OCI-LY1 (cell line): ENCODE measurements around the gene PDE4D.

Experiments used
- H2AFZ ChIP-seq: fragments of 200-600 bp; sonication (generic), shearing (Covaris generic); 2 replicates; pipeline ENCODE4 v1.6.0; 2014; ENCODE audit warnings: antibody characterized with exemption, mild to moderate bottlenecking, low read length
- H3F3A ChIP-seq: fragments of 200-600 bp; sonication (generic), shearing (Covaris generic); 2 replicates; pipeline ENCODE4 v1.6.0; 2014; ENCODE audit warnings: mild to moderate bottlenecking, antibody characterized with exemption, low read length, moderate library complexity; ENCODE audit not compliant: insufficient read depth
- H3K27ac ChIP-seq: fragments of 200-600 bp; sonication (generic); 2 replicates; pipeline ENCODE4 v1.5.1; 2014; ENCODE audit warnings: low read length, mixed run types, mild to moderate bottlenecking, low read depth; ENCODE audit not compliant: poor library complexity, severe bottlenecking
- H3K27me3 ChIP-seq: fragments of 200-600 bp; sonication (generic); 2 replicates; pipeline ENCODE4 v1.6.0; 2014; ENCODE audit warnings: antibody characterized with exemption, mild to moderate bottlenecking, low read length, moderate library complexity; ENCODE audit not compliant: insufficient read depth
- H3K36me3 ChIP-seq: fragments of 200-600 bp; sonication (generic); 2 replicates; pipeline ENCODE4 v1.6.1; 2014; ENCODE audit warnings: mild to moderate bottlenecking, antibody characterized with exemption, low read length, moderate library complexity, mixed read lengths; ENCODE audit not compliant: insufficient read depth
- H3K4me1 ChIP-seq: fragments of 200-600 bp; sonication (generic); 2 replicates; pipeline ENCODE4 v1.5.1; 2014; ENCODE audit warnings: mild to moderate bottlenecking, low read length, moderate library complexity; ENCODE audit not compliant: insufficient read depth, severe bottlenecking
- H3K4me2 ChIP-seq: fragments of 200-600 bp; sonication (generic), shearing (Covaris generic); 2 replicates; pipeline ENCODE4 v1.6.1; 2014; ENCODE audit warnings: low read length
- H3K4me3 ChIP-seq: fragments of 200-600 bp; sonication (generic); 2 replicates; pipeline ENCODE4 v1.5.1; 2014; ENCODE audit warnings: low read length, low read depth, mild to moderate bottlenecking, mixed read lengths; ENCODE audit not compliant: poor library complexity, severe bottlenecking
- H3K79me2 ChIP-seq: fragments of 200-600 bp; shearing (Covaris generic); 2 replicates; pipeline ENCODE4 v1.6.1; 2016; ENCODE audit warnings: mixed run types, low read length, mixed read lengths; ENCODE audit not compliant: insufficient read depth
- H3K9ac ChIP-seq: fragments of 200-600 bp; sonication (generic), shearing (Covaris generic); 2 replicates; pipeline ENCODE4 v1.6.1; 2014; ENCODE audit warnings: mild to moderate bottlenecking, low read length, mixed read lengths
- H3K9me2 ChIP-seq: fragments of 200-600 bp; sonication (generic), shearing (Covaris generic); 2 replicates; pipeline ENCODE4 v1.6.1; 2014; ENCODE audit warnings: low read depth, mild to moderate bottlenecking, low read length, mixed read lengths
- H3K9me3 ChIP-seq: fragments of 200-600 bp; shearing (Covaris generic); 2 replicates; pipeline ENCODE4 v1.6.1; 2014; ENCODE audit warnings: low read length, mixed read lengths
- H4K20me1 ChIP-seq: fragments of 200-600 bp; sonication (generic), shearing (Covaris generic); 2 replicates; pipeline ENCODE4 v1.6.0; 2016; ENCODE audit warnings: mild to moderate bottlenecking, low read length; ENCODE audit not compliant: insufficient read depth
- EZH2 ChIP-seq: fragments of 200-600 bp; sonication (generic), shearing (Covaris generic); IDR thresholded peaks from 2 replicates; pipeline ENCODE4 v1.8.0; 2017; ENCODE audit warnings: borderline replicate concordance, mixed run types, mild to moderate bottlenecking, antibody characterized with exemption, low read length, moderate library complexity, mixed read lengths
- TF ChIP-seq, protein P1 (sequence below): fragments of 200-600 bp; sonication (generic), shearing (Covaris generic); IDR thresholded peaks from 2 replicates; pipeline ENCODE4 v1.5.1; 2017; ENCODE audit warnings: mild to moderate bottlenecking, antibody characterized with exemption, low read length, moderate library complexity, mixed read lengths

PDE4D gene

DNA sequence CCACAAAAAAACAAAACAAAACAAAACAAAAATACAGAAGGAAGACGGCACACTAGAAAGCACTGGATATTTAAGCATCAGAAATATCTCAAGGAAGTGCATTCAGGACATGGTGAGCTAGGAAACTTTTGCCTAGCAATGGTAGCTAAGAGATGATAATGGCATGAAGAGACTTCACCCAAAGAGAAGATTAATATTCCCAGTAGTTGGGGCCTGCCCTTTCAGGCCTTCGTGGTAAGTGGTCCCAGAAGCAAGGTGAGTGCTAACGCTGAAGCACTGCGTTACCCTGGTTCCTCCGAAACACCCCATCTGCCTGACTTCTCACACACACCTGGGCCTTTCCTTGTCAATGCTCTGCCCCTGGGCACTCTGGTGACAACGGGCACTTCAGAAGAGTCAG lies 725.5 kb downstream of the PDE4D start:
- no peak for TF ChIP-seq EZH2
- TF ChIP-seq, protein P1, sequence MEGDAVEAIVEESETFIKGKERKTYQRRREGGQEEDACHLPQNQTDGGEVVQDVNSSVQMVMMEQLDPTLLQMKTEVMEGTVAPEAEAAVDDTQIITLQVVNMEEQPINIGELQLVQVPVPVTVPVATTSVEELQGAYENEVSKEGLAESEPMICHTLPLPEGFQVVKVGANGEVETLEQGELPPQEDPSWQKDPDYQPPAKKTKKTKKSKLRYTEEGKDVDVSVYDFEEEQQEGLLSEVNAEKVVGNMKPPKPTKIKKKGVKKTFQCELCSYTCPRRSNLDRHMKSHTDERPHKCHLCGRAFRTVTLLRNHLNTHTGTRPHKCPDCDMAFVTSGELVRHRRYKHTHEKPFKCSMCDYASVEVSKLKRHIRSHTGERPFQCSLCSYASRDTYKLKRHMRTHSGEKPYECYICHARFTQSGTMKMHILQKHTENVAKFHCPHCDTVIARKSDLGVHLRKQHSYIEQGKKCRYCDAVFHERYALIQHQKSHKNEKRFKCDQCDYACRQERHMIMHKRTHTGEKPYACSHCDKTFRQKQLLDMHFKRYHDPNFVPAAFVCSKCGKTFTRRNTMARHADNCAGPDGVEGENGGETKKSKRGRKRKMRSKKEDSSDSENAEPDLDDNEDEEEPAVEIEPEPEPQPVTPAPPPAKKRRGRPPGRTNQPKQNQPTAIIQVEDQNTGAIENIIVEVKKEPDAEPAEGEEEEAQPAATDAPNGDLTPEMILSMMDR: no peak
- Histone ChIP-seq H4K20me1 (no peaks in the 10 kb centered on the region), H3K27ac (no peak overlapping the region), H3F3A (no peaks in the 10 kb centered on the region), H3K4me3 (no peak overlapping the region), H3K27me3 (no peaks in the 10 kb centered on the region), H3K79me2 (no peaks in the 10 kb centered on the region), H2AFZ (no peak overlapping the region), H3K9me3 (no peaks in the 10 kb centered on the region), H3K9ac (no peak overlapping the region), H3K36me3 (no peaks in the 10 kb centered on the region), H3K4me1 (no peaks in the 10 kb centered on the region), H3K9me2 (no peaks in the 10 kb centered on the region), H3K4me2 (no peak overlapping the region)

DNA sequence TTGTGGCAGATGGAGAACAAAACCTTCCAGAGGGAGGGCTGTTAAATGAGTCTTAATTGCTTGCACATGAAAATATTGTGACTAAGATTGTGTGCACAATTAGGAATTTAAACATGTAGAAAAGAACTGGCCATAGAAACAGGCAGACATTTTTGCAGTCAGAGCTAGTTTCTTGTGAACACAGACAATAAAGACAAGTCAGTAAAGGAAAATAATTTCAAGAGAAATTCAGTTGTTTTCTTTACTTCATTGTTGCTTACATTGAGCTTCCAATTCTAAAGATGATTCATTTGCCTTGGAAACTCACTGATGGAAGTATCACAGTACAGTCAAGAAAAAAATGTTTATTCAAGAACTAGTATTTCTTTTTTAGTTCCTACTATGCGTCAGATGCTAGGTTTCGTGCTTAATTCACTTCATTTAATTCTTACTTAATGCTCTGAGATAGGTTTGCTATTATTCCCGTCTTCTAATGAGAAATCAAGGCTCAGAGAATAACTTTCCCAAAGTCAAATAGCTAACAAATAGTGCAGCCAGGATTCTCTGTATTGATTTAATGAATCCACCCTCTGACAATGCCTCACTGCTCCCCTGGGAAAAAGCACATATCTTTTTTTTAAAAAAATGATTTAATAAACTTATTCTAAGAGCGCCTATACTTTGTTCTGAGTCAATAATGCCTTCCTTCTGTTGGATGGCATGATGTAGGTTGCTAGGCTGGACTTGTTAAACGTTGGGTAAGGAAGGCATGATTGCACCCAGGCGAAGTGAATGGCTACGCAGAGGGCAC lies 729.3 kb downstream of the PDE4D start:
- no peaks in the 10 kb centered on the region for H3K79me2 ChIP-seq
- H3F3A ChIP-seq: no peaks in the 10 kb centered on the region
- no peaks in the 10 kb centered on the region for H3K9me2 ChIP-seq
- no peak overlapping the region for H3K27ac ChIP-seq
- no peaks in the 10 kb centered on the region for H3K27me3 ChIP-seq
- H3K36me3 ChIP-seq: no peaks in the 10 kb centered on the region
- H2AFZ ChIP-seq: no peak overlapping the region
- no peak overlapping the region for H3K9ac ChIP-seq
- no peak overlapping the region for H3K4me2 ChIP-seq
- H3K4me3 ChIP-seq: no peak overlapping the region
- TF ChIP-seq EZH2: no peak
- TF ChIP-seq, protein P1: no peak
- H3K9me3 ChIP-seq: no peaks in the 10 kb centered on the region
- H4K20me1 ChIP-seq: no peaks in the 10 kb centered on the region
- H3K4me1 ChIP-seq: no peaks in the 10 kb centered on the region

GRCh38 chr5:59161221-59162105 lies 732.1 kb downstream of the PDE4D start:
- H4K20me1 ChIP-seq: no peaks in the 10 kb centered on the region
- no peak overlapping the region for H3K4me2 ChIP-seq
- H3K9me3 ChIP-seq: no peaks in the 10 kb centered on the region
- H3K9ac ChIP-seq: no peak overlapping the region
- no peaks in the 10 kb centered on the region for H3K9me2 ChIP-seq
- H3K36me3 ChIP-seq: no peaks in the 10 kb centered on the region
- H2AFZ ChIP-seq: no peak overlapping the region
- H3K79me2 ChIP-seq: no peaks in the 10 kb centered on the region
- no peaks in the 10 kb centered on the region for H3K27me3 ChIP-seq
- no peak overlapping the region for H3K27ac ChIP-seq
- no peaks in the 10 kb centered on the region for H3F3A ChIP-seq
- no peak overlapping the region for H3K4me3 ChIP-seq
- no peaks in the 10 kb centered on the region for H3K4me1 ChIP-seq
- no peak for TF ChIP-seq EZH2
- TF ChIP-seq, protein P1: no peak
